GM12878 (cell line): Measurements from ENCODE around the gene BTBD9.

ENCODE experiments used
- CHD4 ChIP-seq: fragments of 200-600 bp; sonication (generic); IDR thresholded peaks from 2 replicates; pipeline ENCODE4 v1.6.1; 2016; ENCODE audit warnings: mild to moderate bottlenecking
- JUND ChIP-seq: IDR thresholded peaks from 2 replicates; pipeline ENCODE4 v1.6.1; 2012; ENCODE audit warnings: low read depth, mild to moderate bottlenecking, low read length, improper control_type of control experiment, moderate library complexity
- KDM1A ChIP-seq: fragments of 200-600 bp; sonication (generic); IDR thresholded peaks from 2 replicates; pipeline ENCODE4 v1.6.1; 2016; ENCODE audit warnings: borderline replicate concordance
- MAX ChIP-seq: IDR thresholded peaks from 2 replicates; pipeline ENCODE4 v1.6.1; 2012; ENCODE audit warnings: low read depth, low read length, improper control_type of control experiment
- MEF2B ChIP-seq: fragments of 450-650 bp; IDR thresholded peaks from 2 replicates; pipeline ENCODE4 v1.6.1; 2018; ENCODE audit warnings: mild to moderate bottlenecking, moderate library complexity; ENCODE audit not compliant: partially characterized antibody, poor library complexity, severe bottlenecking
- MXI1 ChIP-seq: fragments of 150-350 bp; IDR thresholded peaks from 2 replicates; pipeline ENCODE4 v1.6.1; 2011; ENCODE audit warnings: low read depth, mild to moderate bottlenecking, inconsistent platforms, low read length, improper control_type of control experiment
- NR2C2 ChIP-seq: IDR thresholded peaks from 2 replicates; pipeline ENCODE4 v1.6.1; 2011; ENCODE audit warnings: borderline replicate concordance, low read depth; ENCODE audit not compliant: control insufficient read depth, insufficient read length
- NRF1 ChIP-seq: conservative IDR thresholded peaks from 2 replicates; pipeline ENCODE4 v1.6.1; 2011; ENCODE audit warnings: mild to moderate bottlenecking, low read depth, low read length, improper control_type of control experiment
- TF ChIP-seq, protein P1 (sequence below), 3 experiments: IDR thresholded peaks in 2 of 3; conservative IDR thresholded peaks in 1 of 3; 2 replicates each; pipeline ENCODE4 v1.5.1; 2011; ENCODE audit warnings: low read depth in 3 of 3, low read length in 3 of 3, mild to moderate bottlenecking in 3 of 3, control low read depth in 2 of 3, moderate library complexity in 2 of 3, inconsistent platforms in 1 of 3, mixed read lengths in 1 of 3; ENCODE audit not compliant: control insufficient read depth in 2 of 3, insufficient read depth in 1 of 3; ENCODE audit errors: extremely low read depth in 1 of 3

- TF ChIP-seq NR2C2 (no peak), MAX (no peak), CHD4 (no peak), MEF2B (no peak), MXI1 (no peak), KDM1A (no peak), JUND (no peak), NRF1 (no peak)
- TF ChIP-seq, protein P1, sequence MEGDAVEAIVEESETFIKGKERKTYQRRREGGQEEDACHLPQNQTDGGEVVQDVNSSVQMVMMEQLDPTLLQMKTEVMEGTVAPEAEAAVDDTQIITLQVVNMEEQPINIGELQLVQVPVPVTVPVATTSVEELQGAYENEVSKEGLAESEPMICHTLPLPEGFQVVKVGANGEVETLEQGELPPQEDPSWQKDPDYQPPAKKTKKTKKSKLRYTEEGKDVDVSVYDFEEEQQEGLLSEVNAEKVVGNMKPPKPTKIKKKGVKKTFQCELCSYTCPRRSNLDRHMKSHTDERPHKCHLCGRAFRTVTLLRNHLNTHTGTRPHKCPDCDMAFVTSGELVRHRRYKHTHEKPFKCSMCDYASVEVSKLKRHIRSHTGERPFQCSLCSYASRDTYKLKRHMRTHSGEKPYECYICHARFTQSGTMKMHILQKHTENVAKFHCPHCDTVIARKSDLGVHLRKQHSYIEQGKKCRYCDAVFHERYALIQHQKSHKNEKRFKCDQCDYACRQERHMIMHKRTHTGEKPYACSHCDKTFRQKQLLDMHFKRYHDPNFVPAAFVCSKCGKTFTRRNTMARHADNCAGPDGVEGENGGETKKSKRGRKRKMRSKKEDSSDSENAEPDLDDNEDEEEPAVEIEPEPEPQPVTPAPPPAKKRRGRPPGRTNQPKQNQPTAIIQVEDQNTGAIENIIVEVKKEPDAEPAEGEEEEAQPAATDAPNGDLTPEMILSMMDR (IDR thresholded peaks at IDR 0.05 in 2 of 3, conservative IDR thresholded peaks at IDR 0.05 in 1 of 3; ENCODE audit: control insufficient read depth in 2 of 3, extremely low read depth in 1 of 3, insufficient read depth in 1 of 3, low read depth in 3 of 3, low read length in 3 of 3), result no peak
These were observed 275.0 kb downstream of the BTBD9 start for GRCh38 chr6:38364775-38365174.
